Medulla oblongata (tissue), 1 donor: Measurements from ENCODE around the gene PLEKHN1.
"Not testable (repeated sequence)": the region's sequence is repeated elsewhere in the genome, so short reads cannot be mapped to it uniquely, and the experiment has no call there.

Experiments used
- DNase-seq: peaks from one replicate; pipeline ENCODE4 v3.0.0-alpha.2; 2015; ENCODE audit errors: extremely low spot score

The PLEKHN1 gene

GRCh38 chr1:1013105-1013921, 47.0 kb downstream of the PLEKHN1 start, which contains the start of gene ISG15:
Gene ISG15 (plus strand): TSS chr1:1013497. CDS start chr1:1013574, 77 bp downstream.
- DNase-seq = peak; percentile 89

GRCh38 chr1:1013922-1014648, 47.8 kb downstream of the PLEKHN1 start:
- DNase-seq = no peak

- DNase-seq = no peak
These were observed 48.8 kb downstream of the PLEKHN1 start for GRCh38 chr1:1014799-1015681.

GRCh38 chr1:1017397-1018320, 51.4 kb downstream of the PLEKHN1 start:
- DNase-seq = not testable (repeated sequence)

- DNase-seq = not testable (repeated sequence)
These were observed 52.0 kb downstream of the PLEKHN1 start for GRCh38 chr1:1018321-1018685.

GRCh38 chr1:1019122-1019999, 53.1 kb downstream of the PLEKHN1 start:
- DNase-seq = peak; percentile 87

- DNase-seq = peak; percentile 24
These were observed 53.7 kb downstream of the PLEKHN1 start, which contains the start of gene AGRN for GRCh38 chr1:1020000-1020404. Gene AGRN (plus strand): TSS chr1:1020120. CDS start chr1:1020173, 53 bp downstream.

- no peak for DNase-seq
These were observed 54.2 kb downstream of the PLEKHN1 start for GRCh38 chr1:1020415-1021009.

- DNase-seq = no peak
These were observed 55.0 kb downstream of the PLEKHN1 start for GRCh38 chr1:1021010-1021919.

- no peak for DNase-seq
These were observed 55.6 kb downstream of the PLEKHN1 start for GRCh38 chr1:1021920-1022259.

GRCh38 chr1:1022302-1023009, 56.2 kb downstream of the PLEKHN1 start:
- no peak for DNase-seq

GRCh38 chr1:1023700-1024099, 57.4 kb downstream of the PLEKHN1 start:
- DNase-seq = no peak

- DNase-seq = no peak
These were observed 58.0 kb downstream of the PLEKHN1 start for GRCh38 chr1:1024149-1024770.

- peak; percentile 29 for DNase-seq
These were observed 58.8 kb downstream of the PLEKHN1 start for GRCh38 chr1:1024771-1025699.
